ENCODE data around the gene RASD1. TPM values are rescaled to one million over a fixed set of nuclear protein-coding genes. Genes with fewer than 3 reads are reported as not detected.

The RASD1 gene
- total RNA-seq, 1 experiment from 2014 or later = 5.7 TPM

GRCh38 chr17:17454276-17454675 lies 41.9 kb downstream of the RASD1 start:
- Histone ChIP-seq H3K56ac (ENCODE audit: insufficient read length, low read depth, low read length) (no peak overlapping the region), H3K4ac (ENCODE audit: low read depth, low read length) (no peak overlapping the region), H2AK5ac (ENCODE audit: insufficient read length, low read length) (no peak overlapping the region), H3K14ac (ENCODE audit: insufficient read depth, low read length) (no peak overlapping the region), H3K9ac (ENCODE audit: extremely low read depth, insufficient read length, low read length) (no peak overlapping the region), H4K91ac (ENCODE audit: insufficient read length, low read depth, low read length) (no peak overlapping the region), H3K18ac (ENCODE audit: insufficient read length, low read depth, low read length) (no peak overlapping the region), H3K9me3 (ENCODE audit: control insufficient read depth, low read depth, low read length) (no peaks in the 10 kb centered on the region), H3K23me2 (ENCODE audit: insufficient read length, low read depth, low read length, poor library complexity, severe bottlenecking) (no peaks in the 10 kb centered on the region), H3K4me2 (ENCODE audit: insufficient read depth, insufficient read length, low read length) (no peak overlapping the region), H2BK20ac (ENCODE audit: low read depth, low read length, poor library complexity, severe bottlenecking) (no peak overlapping the region), H2BK15ac (ENCODE audit: low read depth, low read length) (no peak overlapping the region), H3K23ac (ENCODE audit: insufficient read length, low read depth, low read length) (no peak overlapping the region), H4K5ac (ENCODE audit: insufficient read length, low read depth, low read length) (no peak overlapping the region), H3T11ph (ENCODE audit: low read length) (no peak overlapping the region), H3K4me1 (ENCODE audit: insufficient read depth, low read length) (no peaks in the 10 kb centered on the region), H2BK120ac (ENCODE audit: low read depth, low read length, poor library complexity, severe bottlenecking) (no peak overlapping the region), H3K79me2 (ENCODE audit: insufficient read depth, low read length) (no peaks in the 10 kb centered on the region), H4K20me1 (ENCODE audit: control insufficient read depth, insufficient read depth, insufficient read length) (no peaks in the 10 kb centered on the region), H3K27me3 (ENCODE audit: insufficient read depth, low read length) (no peaks in the 10 kb centered on the region), H2BK5ac (ENCODE audit: insufficient read length, low read length) (no peak overlapping the region), H3K79me1 (ENCODE audit: insufficient read depth, low read depth, low read length, poor library complexity, severe bottlenecking) (no peaks in the 10 kb centered on the region), H2AFZ (ENCODE audit: low read length) (no peak overlapping the region), H4K8ac (replicated peaks; ENCODE audit: insufficient read length, low read depth, low read length) (no peak overlapping the region), H3K27ac (ENCODE audit: insufficient read length, low read depth, low read length) (no peak overlapping the region), H2BK12ac (ENCODE audit: insufficient read length, low read depth, low read length) (no peak overlapping the region)
- no peaks in the 10 kb centered on the region for H3K9me3 Mint-ChIP-seq
- no peak overlapping the region for H3K27ac Mint-ChIP-seq
- DNase-seq = no peak
- WGBS (ENCODE audit: extremely low coverage, insufficient read length, low lambda C conversion rate) = no CpG with 5 or more reads among the region's 1 CpG
- no peaks in the 10 kb centered on the region for H3K36me3 Mint-ChIP-seq (ENCODE audit: insufficient read depth in 1 of 3, low read depth in 3 of 3)
- H3K27me3 Mint-ChIP-seq (ENCODE audit: low read depth) = peaks cover 20% of the 10 kb centered on the region
- no peak overlapping the region for H3K4me3 Mint-ChIP-seq
- H3K4me1 Mint-ChIP-seq = no peaks in the 10 kb centered on the region
- no peak for TF ChIP-seq CTCF (conservative IDR thresholded peaks at IDR 0.05)
